HG02870 (cell line): ENCODE results near the gene CYP27A1.

Experiments used
- ATAC-seq: cut with Tn5 transposase; IDR thresholded peaks from one replicate; pipeline ENCODE4 v1.9.1; 2021; ENCODE audit warnings: mild to moderate bottlenecking, moderate library complexity; ENCODE audit not compliant: unreplicated experiment

The CYP27A1 gene

GRCh38 chr2:218857371-218858137 is 75.6 kb downstream of the CYP27A1 start:
- no peak for ATAC-seq

- ATAC-seq: no peak
Observed at GRCh38 chr2:218858138-218858445, 76.1 kb downstream of the CYP27A1 start.

GRCh38 chr2:218858671-218859555 is 77.0 kb downstream of the CYP27A1 start:
- no peak for ATAC-seq

GRCh38 chr2:218859556-218859987 is 77.6 kb downstream of the CYP27A1 start, which contains the start of gene WNT6:
WNT6 (plus strand) TSS chr2:218859805; CDS start chr2:218860038, 233 bp downstream.
- ATAC-seq: no peak

- ATAC-seq: no peak
Observed at GRCh38 chr2:218859988-218860831, 78.3 kb downstream of the CYP27A1 start.

- ATAC-seq: no peak
Observed at GRCh38 chr2:218860950-218861381, 79.0 kb downstream of the CYP27A1 start.

- no peak for ATAC-seq
Observed at GRCh38 chr2:218861645-218862318, 79.8 kb downstream of the CYP27A1 start.

GRCh38 chr2:218863021-218863520 is 81.1 kb downstream of the CYP27A1 start:
- no peak for ATAC-seq
